Superior temporal gyrus (tissue), 1 donor: ENCODE results near the gene BICD1.
A peak's percentile ranks its signal among the peaks of the same experiment; 100 is the strongest.
"Not testable (repeated sequence)": the region's sequence is repeated elsewhere in the genome, so short reads cannot be mapped to it uniquely, and the experiment has no call there.

Source experiments
- DNase-seq: peaks from one replicate; pipeline ENCODE4 v3.0.0-alpha.2; 2016; ENCODE audit errors: extremely low spot score

BICD1 gene

DNA sequence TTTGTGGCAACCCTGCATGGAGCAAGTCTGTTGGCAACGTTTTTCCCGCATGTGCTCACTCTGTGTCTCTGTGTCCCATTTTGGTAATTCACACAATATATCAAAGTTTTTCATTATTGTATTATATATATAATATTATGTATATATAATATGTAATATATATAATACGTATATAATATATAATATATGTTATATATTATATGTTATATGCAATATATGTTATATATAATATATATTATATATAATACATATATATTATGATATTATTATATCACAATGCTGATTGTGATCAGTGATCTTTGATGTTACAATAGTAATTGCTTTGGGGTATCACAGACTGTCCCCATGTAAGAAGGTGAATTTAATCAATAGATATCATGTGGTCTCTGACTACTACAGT is 84.8 kb downstream of the BICD1 start:
- DNase-seq, result no peak

- DNase-seq, result no peak
Observed at GRCh38 chr12:32196250-32197198, 89.9 kb downstream of the BICD1 start.

GRCh38 chr12:32197421-32197820 is 90.8 kb downstream of the BICD1 start:
- no peak for DNase-seq

GRCh38 chr12:32198555-32198954 is 91.9 kb downstream of the BICD1 start:
- no peak for DNase-seq

DNA sequence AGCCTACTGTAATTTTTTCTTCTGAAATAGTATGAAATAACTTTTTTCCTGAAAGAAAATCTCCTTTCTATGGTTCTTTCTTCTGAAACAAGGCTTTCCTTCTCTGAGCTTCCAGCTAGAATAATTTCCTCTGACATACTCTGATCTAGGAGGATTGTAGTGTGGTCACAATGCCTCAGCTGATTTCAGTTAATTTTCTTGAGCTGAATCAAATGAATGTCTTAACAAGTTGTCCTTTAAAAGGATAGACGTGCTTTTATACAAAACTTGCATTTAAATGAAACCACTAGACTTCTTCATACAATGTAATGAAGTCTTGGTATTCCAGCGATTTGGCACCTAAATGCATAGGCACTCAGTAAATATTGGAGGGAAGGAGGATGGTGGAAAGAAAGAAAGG is 94.4 kb downstream of the BICD1 start:
- DNase-seq, result no peak

DNA sequence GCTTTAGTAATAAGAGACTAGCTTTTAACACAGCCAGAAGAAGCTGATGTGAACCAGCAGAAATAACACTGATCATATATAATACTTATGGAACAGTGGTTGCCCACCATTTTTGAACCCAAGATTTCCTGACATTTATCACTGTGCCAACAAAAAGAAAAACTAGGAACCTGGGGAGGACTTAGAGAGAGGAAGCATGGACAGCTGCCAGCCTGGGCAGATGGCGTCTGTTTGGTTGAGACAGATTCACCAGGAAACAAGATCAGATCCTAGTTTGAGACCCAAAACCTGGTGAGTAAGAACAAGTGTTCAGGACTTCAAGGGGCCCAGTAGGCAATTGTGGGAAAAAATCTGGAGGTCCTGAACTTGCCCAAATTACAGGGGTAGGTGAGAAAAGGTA is 95.3 kb downstream of the BICD1 start:
- DNase-seq, result no peak

- DNase-seq, result no peak
Observed at GRCh38 chr12:32205731-32206130, 99.1 kb downstream of the BICD1 start.

DNA sequence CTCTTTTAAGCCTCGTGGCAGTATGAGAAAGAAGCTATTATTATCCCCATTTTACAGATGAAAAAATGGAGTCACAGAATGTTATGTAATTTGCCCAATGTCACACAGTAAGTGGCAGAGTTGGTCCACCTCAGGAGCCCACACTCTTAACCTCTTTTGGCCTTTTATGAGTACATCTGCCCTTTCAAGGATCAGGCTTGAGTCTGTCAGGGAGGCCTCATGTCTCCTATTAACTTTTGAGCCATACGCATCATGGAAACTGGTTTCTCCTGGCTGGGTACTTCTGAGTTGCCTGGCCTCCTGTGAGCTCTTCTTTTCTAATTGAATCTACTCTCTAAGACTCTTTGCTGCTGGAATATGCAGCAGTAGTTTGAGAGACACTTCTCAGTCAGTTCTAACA is 101.7 kb downstream of the BICD1 start:
- DNase-seq, result no peak

DNA sequence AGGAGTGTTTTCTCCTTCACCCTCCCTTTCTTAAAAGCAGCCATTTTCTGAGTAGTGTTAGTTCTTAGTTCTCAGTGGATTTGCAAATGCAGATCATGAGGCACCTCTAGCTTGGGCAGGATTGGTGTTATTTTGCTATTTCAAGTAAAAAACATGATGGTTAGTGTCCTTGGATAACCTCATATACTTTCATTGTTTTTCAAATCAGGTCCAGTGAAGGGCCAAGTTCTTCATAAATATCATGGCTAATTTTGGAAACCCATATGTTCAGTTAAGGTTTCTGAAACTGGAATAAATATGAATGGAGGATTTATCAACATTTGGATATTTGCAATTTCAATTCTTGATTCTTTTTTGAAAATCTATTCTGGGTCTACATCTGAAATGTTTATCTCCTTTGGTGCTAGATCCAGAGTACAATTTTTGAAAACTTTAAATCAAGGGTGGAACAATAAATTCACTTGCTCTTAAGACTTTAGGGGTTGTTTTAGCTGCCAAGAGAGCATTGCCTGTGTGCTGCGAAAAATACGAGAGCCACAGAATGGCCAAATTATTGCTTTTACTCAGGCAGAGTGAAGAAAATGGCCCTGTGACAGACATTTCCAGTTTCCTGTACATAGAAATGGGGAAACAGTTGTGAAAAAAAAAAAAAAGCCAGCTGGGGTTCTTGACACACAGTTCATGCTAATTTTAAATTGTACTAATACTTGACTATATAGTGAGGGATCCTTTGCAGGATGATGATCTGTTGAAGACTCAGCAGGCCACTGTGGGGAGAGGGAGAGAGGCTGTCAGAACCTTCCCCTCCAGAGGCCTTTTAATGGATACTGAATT is 104.6 kb downstream of the BICD1 start:
- peak; percentile 38 for DNase-seq

GRCh38 chr12:32211900-32212156 is 105.2 kb downstream of the BICD1 start:
- peak; percentile 33 for DNase-seq

DNA sequence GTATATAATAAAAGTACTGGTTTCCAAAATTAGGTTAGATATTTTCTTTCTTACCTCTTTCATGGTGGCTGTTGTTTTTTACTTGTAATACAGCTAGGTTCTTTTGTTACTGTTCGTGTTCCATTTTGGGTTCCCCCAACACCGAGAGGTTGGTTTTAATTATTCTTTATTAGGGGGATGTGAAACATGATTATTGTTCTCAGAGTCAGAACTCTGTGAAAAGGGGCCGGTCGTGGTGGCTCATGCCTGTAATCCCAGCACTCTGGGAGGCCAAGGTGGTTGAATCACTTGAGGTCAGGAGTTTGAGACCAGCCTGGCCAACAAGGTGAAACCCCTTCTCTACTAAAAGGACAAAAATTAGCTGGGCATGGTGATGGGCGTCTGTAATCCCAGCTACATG is 108.1 kb downstream of the BICD1 start:
- DNase-seq, result no peak

DNA sequence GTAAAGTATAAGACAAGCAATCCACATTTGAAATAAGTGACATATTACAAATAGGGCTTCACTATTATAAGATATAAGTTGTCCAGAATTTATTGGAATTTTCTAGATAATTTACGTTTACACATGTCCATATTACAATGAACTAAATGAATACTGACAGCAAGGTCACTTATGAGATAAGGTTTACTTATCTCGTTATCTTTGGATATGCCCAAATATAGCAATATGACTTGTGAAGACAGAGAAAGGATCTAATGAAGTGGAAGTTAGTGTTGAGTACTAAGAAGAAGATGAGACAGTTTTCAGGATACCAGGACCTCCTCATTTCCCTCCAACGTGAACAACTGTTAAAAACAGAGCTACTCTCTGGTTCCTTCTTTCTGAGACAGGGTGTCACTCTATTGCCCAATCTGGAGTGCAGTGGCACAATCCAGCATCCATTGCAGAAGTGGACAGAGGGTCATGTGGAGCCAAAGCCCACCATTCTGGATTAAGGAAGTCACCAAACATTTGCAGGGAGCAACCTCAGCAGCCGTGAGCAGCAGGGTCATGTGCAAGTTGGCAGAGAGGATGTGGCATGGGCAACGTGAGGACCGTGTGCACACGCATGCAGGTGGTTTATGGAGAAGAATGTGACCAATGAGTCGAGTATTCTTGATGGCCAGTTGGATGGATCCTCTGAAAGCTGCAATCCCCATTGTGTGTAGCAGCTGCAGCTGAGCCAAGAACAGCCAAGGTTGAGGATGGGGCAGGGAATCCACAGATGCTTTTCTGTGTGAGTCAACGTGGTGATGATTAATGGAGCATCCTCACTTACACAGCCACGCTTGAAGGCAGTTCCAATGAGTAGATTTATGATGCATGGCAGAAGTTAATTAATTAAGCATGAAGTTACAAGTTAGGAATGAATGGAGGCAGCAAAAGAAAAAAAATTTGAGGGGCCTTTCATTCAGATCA is 111.0 kb downstream of the BICD1 start:
- no peak for DNase-seq

- no peak for DNase-seq
Observed at GRCh38 chr12:32223941-32224340, 117.3 kb downstream of the BICD1 start.

GRCh38 chr12:32226768-32227167 is 120.1 kb downstream of the BICD1 start:
- DNase-seq, result no peak

DNA sequence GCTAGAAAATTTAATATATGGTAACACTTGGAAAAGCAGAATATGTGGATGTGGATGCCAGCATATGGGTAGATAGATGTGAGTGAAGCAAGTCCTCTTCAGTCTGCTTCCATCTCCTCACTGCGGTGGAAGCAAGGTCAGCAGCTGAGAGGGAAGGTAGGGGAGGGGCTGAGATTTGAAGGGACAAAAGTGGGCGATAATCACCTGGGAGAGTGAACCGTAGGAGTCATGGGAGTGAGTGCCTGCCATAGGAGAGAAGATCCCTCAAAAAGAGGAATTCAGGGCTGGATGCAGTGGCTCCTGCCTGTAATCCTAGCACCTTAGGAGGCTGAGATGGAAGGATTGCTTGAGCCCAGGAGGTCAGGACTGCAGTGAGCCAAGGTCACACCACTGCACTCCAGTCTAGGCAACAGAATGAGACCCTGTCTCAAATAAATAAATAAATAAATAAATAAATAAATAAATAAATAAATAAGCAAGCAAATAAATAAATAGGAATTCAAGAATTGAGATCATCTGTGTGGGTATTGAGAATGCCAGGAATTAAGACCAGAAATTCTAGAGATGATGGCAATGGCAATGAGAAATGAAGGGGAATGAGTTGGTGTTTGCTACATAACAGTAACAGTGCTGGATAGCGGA is 123.4 kb downstream of the BICD1 start:
- DNase-seq, result no peak

- no peak for DNase-seq
Observed at GRCh38 chr12:32230613-32230993, 124.0 kb downstream of the BICD1 start.

GRCh38 chr12:32231361-32231760 is 124.7 kb downstream of the BICD1 start:
- not testable (repeated sequence) for DNase-seq

DNA sequence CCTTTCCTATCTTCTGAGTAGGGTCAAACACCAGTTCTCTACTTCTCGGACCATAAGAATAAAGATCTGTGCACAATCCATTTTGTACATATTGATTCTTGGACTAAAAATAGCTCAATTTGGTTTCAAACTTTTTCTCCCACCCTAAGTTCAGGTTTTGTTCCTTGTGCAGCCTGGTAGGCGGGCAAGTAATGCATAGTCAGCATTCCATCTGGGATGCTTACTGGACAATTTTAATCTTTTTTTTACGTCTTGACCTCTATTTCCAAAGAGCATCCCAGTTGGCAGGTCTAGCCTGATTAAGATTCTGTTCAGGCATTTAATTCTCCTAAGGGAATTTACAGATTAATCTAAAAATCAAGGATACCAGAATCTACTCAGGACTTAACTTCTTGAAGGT is 126.9 kb downstream of the BICD1 start:
- DNase-seq, result no peak

- DNase-seq, result no peak
Observed at GRCh38 chr12:32235251-32235650, 128.6 kb downstream of the BICD1 start.

DNA sequence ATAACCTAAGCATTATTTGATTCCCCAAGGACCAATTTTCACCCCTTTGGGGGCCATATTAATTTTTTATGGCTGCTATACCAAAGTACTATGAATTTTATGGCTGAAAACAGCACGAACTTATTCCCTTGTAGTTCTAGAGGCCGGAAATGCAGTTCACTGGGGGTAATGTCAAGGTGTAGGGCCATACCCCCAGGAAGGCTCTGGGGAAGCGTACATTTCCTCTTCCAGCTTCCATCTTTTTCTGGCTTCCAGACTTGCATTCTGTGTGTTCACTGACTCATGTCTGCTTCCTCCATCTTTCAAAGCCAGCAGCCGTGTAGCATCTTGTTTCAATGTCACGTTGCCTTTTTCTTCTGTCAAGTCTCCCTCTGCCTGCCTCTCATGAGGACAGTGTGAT is 133.5 kb downstream of the BICD1 start:
- DNase-seq, result no peak

- no peak for DNase-seq
Observed at GRCh38 chr12:32240831-32241230, 134.2 kb downstream of the BICD1 start.
